HepG2 (cell line): ENCODE measurements around the gene GPR32. TPM values are rescaled to one million over a fixed set of nuclear protein-coding genes. Genes with fewer than 3 reads are reported as not detected.

Experiments
- ATAC-seq: fragments of 200-7000 bp; cut with Tn5 transposase; 3 replicates; pipeline ENCODE4 v1.9.1; 2020; ENCODE audit warnings: mild to moderate bottlenecking, moderate library complexity
- BruUV-seq: library from RNA; stranded (reverse); fragments of 400-500 nt; replicated peaks from 2 replicates; lab custom pipeline; 2021; lab: Mats Ljungman, UMichigan
- CTCF ChIA-PET: fragments of 300-600 bp; formaldehyde crosslinking; extraction: SDS; loops from one replicate; lab custom pipeline; 2021; ENCODE audit warnings: low total read pairs, inconsistent platforms, low intra/inter-chr PET ratio; lab: Yijun Ruan, JAX
- POLR2A ChIA-PET: fragments of 350-600 bp; sonication (Branson Sonifier 250); formaldehyde crosslinking; loops from one replicate; lab custom pipeline; 2020; ENCODE audit warnings: antibody characterized with exemption, inconsistent platforms; lab: Yijun Ruan, JAX
- DNase-seq: peaks from one replicate; pipeline ENCODE4 v3.0.0-alpha.2; 2015; ENCODE audit warnings: low spot score
- FAIRE-seq: peaks from 3 replicates; lab custom pipeline; 2011; peaks lifted over from hg19 to GRCh38; lab: Jason Lieb, UNC
- H2AFZ ChIP-seq: one replicate; pipeline ENCODE4 v1.6.1; 2011; ENCODE audit warnings: low read length, inconsistent platforms
- H3K27ac ChIP-seq: fragments of 300-600 bp; 3 replicates; pipeline ENCODE4 v1.8.0; 2011; ENCODE audit warnings: mixed run types, mild to moderate bottlenecking, mixed read lengths, low read length, inconsistent platforms; ENCODE audit not compliant: insufficient read depth; ENCODE audit errors: extremely low read length
- H3K27me3 ChIP-seq, 2 experiments: fragments of 200-600 bp in 1 of 2; 2 replicates in 1 of 2; 3 replicates in 1 of 2; pipeline versions ENCODE4 v1.6.0 to v1.8.0; 2011; ENCODE audit warnings: low read length in 2 of 2, mild to moderate bottlenecking in 2 of 2, moderate library complexity in 2 of 2, inconsistent platforms in 1 of 2; ENCODE audit not compliant: insufficient read depth in 2 of 2, control insufficient read depth in 1 of 2
- H3K36me3 ChIP-seq, 2 experiments: fragments of 200-600 bp in 1 of 2; replicated peaks in 1 of 2; 2 replicates in 1 of 2; 3 replicates in 1 of 2; pipeline versions ENCODE4 v1.5.1 to v1.8.0; 2011; ENCODE audit warnings: low read length in 2 of 2, inconsistent platforms in 1 of 2; ENCODE audit not compliant: insufficient read depth in 2 of 2, control insufficient read depth in 1 of 2
- H3K4me1 ChIP-seq: 2 replicates; pipeline ENCODE4 v1.5.1; 2012; ENCODE audit warnings: low read length, inconsistent platforms; ENCODE audit not compliant: insufficient read depth
- H3K4me2 ChIP-seq: 2 replicates; pipeline ENCODE4 v1.6.0; 2011; ENCODE audit warnings: low read depth, low read length, inconsistent platforms
- H3K4me3 ChIP-seq, 3 experiments: fragments of 200-600 bp in 1 of 3; sonication (generic), shearing (Covaris generic) in 1 of 3; replicated peaks in 1 of 3; 2 replicates each; pipeline ENCODE4 v1.5.1; 2011 to 2016; ENCODE audit warnings: low read length in 3 of 3, inconsistent platforms in 2 of 3, low read depth in 2 of 3, mild to moderate bottlenecking in 2 of 3, control low read depth in 1 of 3, mixed read lengths in 1 of 3; ENCODE audit not compliant: insufficient read depth in 1 of 3
- H3K79me2 ChIP-seq: one replicate; pipeline ENCODE4 v1.6.1; 2011; ENCODE audit warnings: low read length, inconsistent platforms; ENCODE audit not compliant: insufficient read depth
- H3K9ac ChIP-seq: 2 replicates; pipeline ENCODE4 v1.6.0; 2011; ENCODE audit warnings: mild to moderate bottlenecking, low read depth, low read length, inconsistent platforms; ENCODE audit not compliant: insufficient read depth
- H3K9me3 ChIP-seq: 2 replicates; pipeline ENCODE4 v1.5.1; 2012; ENCODE audit warnings: mild to moderate bottlenecking, low read length
- H4K20me1 ChIP-seq: 2 replicates; pipeline ENCODE4 v1.6.0; 2011; ENCODE audit warnings: inconsistent platforms, mild to moderate bottlenecking, low read length, moderate library complexity; ENCODE audit not compliant: insufficient read depth
- AKNA ChIP-seq: sonication (generic); formaldehyde crosslinking; IDR thresholded peaks from 2 replicates; pipeline ENCODE4 v1.4.0; 2020; ENCODE audit warnings: missing genetic modification reagents, borderline replicate concordance
- HIC2 ChIP-seq: sonication (generic); formaldehyde crosslinking; IDR thresholded peaks from 2 replicates; pipeline ENCODE4 v1.9.0; 2022; ENCODE audit warnings: low read depth, missing genetic modification reagents
- HNF4G ChIP-seq, 2 experiments: sonication (generic) in 1 of 2; formaldehyde crosslinking in 1 of 2; IDR thresholded peaks; 2 replicates each; pipeline versions ENCODE4 v1.4.0 to v1.6.1; 2011 to 2020; ENCODE audit warnings: borderline replicate concordance in 2 of 2, low read depth in 2 of 2, mild to moderate bottlenecking in 2 of 2, low read length in 1 of 2, missing genetic modification reagents in 1 of 2, moderate library complexity in 1 of 2
- POLR2A ChIP-seq, 2 experiments: IDR thresholded peaks; 2 replicates each; pipeline ENCODE4 v1.6.1; 2011; ENCODE audit warnings: low read depth in 2 of 2, low read length in 2 of 2, mild to moderate bottlenecking in 1 of 2, moderate library complexity in 1 of 2; ENCODE audit not compliant: insufficient read depth in 1 of 2
- RXRB ChIP-seq: IDR thresholded peaks from 2 replicates; pipeline ENCODE4 v1.6.1; 2016; ENCODE audit warnings: borderline replicate concordance, missing genetic modification reagents, missing compliant biosample characterization
- TERF1 ChIP-seq: sonication (generic); formaldehyde crosslinking; IDR thresholded peaks from 2 replicates; pipeline ENCODE4 v1.8.0; 2022; ENCODE audit warnings: mild to moderate bottlenecking, missing genetic modification reagents, moderate library complexity
- ZEB1 ChIP-seq: IDR thresholded peaks from 2 replicates; pipeline ENCODE4 v1.6.1; 2012; ENCODE audit warnings: mild to moderate bottlenecking, low read depth, inconsistent platforms; ENCODE audit not compliant: insufficient replicate concordance
- ZNF234 ChIP-seq: sonication (generic); formaldehyde crosslinking; conservative IDR thresholded peaks from 2 replicates; pipeline ENCODE4 v1.5.1; 2020; ENCODE audit warnings: mild to moderate bottlenecking, missing genetic modification reagents
- ZNF431 ChIP-seq: sonication (generic); formaldehyde crosslinking; IDR thresholded peaks from 2 replicates; pipeline ENCODE4 v1.9.0; 2022; ENCODE audit warnings: missing genetic modification reagents, low read depth, mild to moderate bottlenecking, borderline replicate concordance
- ZNF629 ChIP-seq: sonication (generic); formaldehyde crosslinking; conservative IDR thresholded peaks from 2 replicates; pipeline ENCODE4 v1.5.0; 2020; ENCODE audit warnings: missing genetic modification reagents
- WGBS: methylation state at CpG from one replicate; pipeline ENCODE4 v1.1.6; 2017; ENCODE audit warnings: low lambda C conversion rate; 5-methylcytosine and 5-hydroxymethylcytosine counted together
- in situ Hi-C: cut with HindIII; loops from 2 replicates; pipeline ENCODE4 v1.10.0; 2017; ENCODE audit warnings: low pct_unique_long_range_greater_than_20kb; ENCODE audit not compliant: extremely low pct_ligation_motif_present
- intact Hi-C: fragments of 100-400 bp; cut with micrococcal nuclease; formaldehyde crosslinking; loops from one replicate; pipeline ENCODE4 v1.10.0; 2022; ENCODE audit not compliant: unreplicated experiment
- polyA plus RNA-seq, 8 experiments: library from polyadenylated mRNA; depleted of rRNA in 3 of 8; stranded (reverse) in 7 of 8; unstranded in 1 of 8; fragments of >200 nt; fragmentation: Illumina TruSeq in 4 of 8; extraction: Trizol in 4 of 8; gene quantifications; 2 replicates each; pipeline versions ENCODE4 v1.2.1 to v1.2.3, GENCODE V29; 2011 to 2016; ENCODE audit warnings: low read depth in 4 of 8, missing spikeins in 1 of 8, mixed read lengths in 1 of 8; ENCODE audit not compliant: insufficient read depth in 1 of 8
- total RNA-seq, 5 experiments: library from RNA; depleted of rRNA; stranded (reverse); fragments of >200 nt; fragmentation: Illumina TruSeq; extraction: Trizol; gene quantifications; 2 replicates each; pipeline ENCODE4 v1.2.3, GENCODE V29; 2016; ENCODE audit warnings: low read depth in 1 of 5

The GPR32 gene
- total and polyA plus RNA-seq, 2 of the 13 experiments (the other 11 are each of a cell fraction or from before 2014, with no cell fraction given): not detected

GRCh38 chr19:50791594-50792271, 21.5 kb downstream of the GPR32 start (continued):
- TF ChIP-seq HIC2 (CRISPR knock-in tag) (no peak), HNF4G (IDR thresholded peaks at IDR 0.05; ENCODE audit: borderline replicate concordance, low read depth, low read length) (peak; percentile 79), HNF4G (CRISPR knock-in tag; IDR thresholded peaks at IDR 0.05; ENCODE audit: borderline replicate concordance, low read depth) (peak; percentile 70; the same call in 1 of the 2 replicates), RXRB (CRISPR knock-in tag) (0 out of 2 replicates have a peak, but pooled peaks have one; percentile 18), ZEB1 (peak; percentile 34), ZNF234 (CRISPR knock-in tag) (no peak)

GRCh38 chr19:50792272-50793250, 22.3 kb downstream of the GPR32 start:
- Histone ChIP-seq H3K4me1 (peaks cover 24% of the 10 kb centered on the region), H3K36me3 (peaks cover 0 to 2% of the 10 kb centered on the region in 2 experiments; a peak in 3 of 5 replicates), H2AFZ (no peak overlapping the region), H3K27ac (no peak overlapping the region), H3K4me3 (no peak overlapping the region), H3K4me2 (no peak overlapping the region), H3K9ac (no peak overlapping the region), H3K9me3 (no peaks in the 10 kb centered on the region), H3K27me3 (no peaks in the 10 kb centered on the region; a peak in 1 of 5 replicates), H3K79me2 (no peaks in the 10 kb centered on the region), H4K20me1 (peaks cover 17% of the 10 kb centered on the region)
- ChIA-PET CTCF (no interaction called here), POLR2A (interaction anchor here (0.7 to 1.6 kb wide), 3 partner anchors 11 to 12 kb away, joined by 4 to 7 read pairs (median 4); no protein-coding TSS in a partner anchor)
- in situ Hi-C loops (loop anchor here (25.0 kb wide), 1 partner anchor 430 kb away; the partner anchor contains the start of gene NAPSA), intact Hi-C loops (no loop called here)
- ATAC-seq (peak; percentile 0; the same call in 1 of the 3 replicates), DNase-seq (no peak), FAIRE-seq (no peak)
- 76% methylated on average over 6 of the region's 13 CpGs for WGBS
- no TSS peak for BruUV-seq
- TF ChIP-seq POLR2A (IDR thresholded peaks at IDR 0.05; ENCODE audit: insufficient read depth in 1 of 2, low read depth in 2 of 2, low read length in 2 of 2): peak; percentile 16 to 33; a peak in 1 of 4 replicates
- TF ChIP-seq ZNF629 (CRISPR knock-in tag): peak; percentile 90
- TF ChIP-seq ZNF431 (CRISPR knock-in tag): no peak
- TF ChIP-seq TERF1 (CRISPR knock-in tag): no peak
- TF ChIP-seq AKNA (CRISPR knock-in tag): no peak
